Smooth muscle cell of the umbilical artery (primary cell): Measurements from ENCODE around the gene RCC2. TPM values are rescaled to one million over a fixed set of nuclear protein-coding genes. Genes with fewer than 3 reads are reported as not detected.

Experiments used
- total RNA-seq: library from RNA; depleted of rRNA; stranded (reverse); fragments of >200 nt; gene quantifications from 2 replicates; pipeline ENCODE4 v1.2.3, GENCODE V29; 2014

The RCC2 gene
- 60.3 and 64.3 TPM in 2 replicates for total RNA-seq

DNA sequence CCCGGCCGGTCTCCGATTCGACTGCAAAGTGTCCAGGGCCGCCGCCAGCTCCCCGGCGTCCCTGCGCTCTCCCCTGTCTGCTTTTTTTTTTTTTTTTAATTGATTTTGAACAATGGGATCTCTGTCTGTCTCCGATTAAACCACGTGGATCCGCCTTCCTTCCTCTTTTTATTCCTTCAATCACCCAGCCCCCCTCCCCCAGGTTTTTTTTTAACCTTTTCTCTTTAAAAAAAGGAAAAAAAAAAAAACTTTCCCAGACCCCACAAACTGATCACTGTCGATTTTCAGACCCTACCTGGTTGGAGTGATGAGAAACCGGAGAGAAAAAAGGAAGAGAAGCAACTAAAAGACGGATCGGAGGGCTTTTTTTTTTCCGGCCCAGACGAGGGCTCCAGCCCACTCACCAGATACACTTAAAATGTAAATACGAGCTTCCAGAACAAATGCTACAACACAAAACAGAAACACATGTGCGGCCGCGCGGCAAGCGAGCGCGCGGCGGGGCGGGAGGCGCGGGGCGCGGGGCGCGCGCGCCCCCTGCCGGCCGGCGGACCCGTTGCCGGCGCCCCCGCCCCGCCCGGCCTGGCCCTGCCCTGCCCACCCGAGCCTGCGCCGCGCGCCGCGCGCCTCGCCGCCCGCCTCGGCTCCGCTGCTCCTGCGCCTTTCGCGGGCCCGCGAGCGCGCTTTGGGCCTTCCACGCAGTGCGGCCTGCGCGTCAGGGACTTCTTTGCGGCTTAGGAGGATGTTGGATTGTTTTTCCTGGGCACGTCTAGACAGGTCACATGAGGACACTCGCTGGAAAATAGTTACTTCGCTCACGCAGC lies at the start of gene RCC2:
RCC2 (minus strand) TSS at position 428 of the 824 bp plus-strand sequence. CDS start 1,163 bp downstream, outside the sequence.

DNA sequence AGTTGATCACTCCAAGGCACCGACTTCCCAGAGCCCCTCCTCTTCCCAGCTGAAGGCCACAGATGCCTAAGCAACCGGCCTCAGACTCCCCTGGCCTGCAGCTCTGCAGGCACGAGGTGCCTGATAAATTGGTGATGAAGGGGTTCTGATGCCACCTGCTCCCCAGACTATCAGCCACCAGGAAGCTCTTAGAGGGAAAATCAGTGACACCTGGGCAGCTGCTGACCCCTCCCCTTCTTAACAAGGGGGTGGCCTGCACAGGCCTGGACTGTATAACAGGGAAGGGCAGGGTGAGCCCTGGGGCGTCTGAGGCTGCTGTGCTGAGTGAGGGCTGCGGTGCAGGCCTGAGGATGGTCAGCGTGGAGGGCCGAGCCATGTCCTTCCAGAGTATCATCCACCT lies 67.6 kb downstream of the RCC2 start, which contains the start of gene PADI6:
PADI6 (plus strand) TSS at position 301 of the 400 bp plus-strand sequence; CDS start at position 351, 50 bp downstream.

Other genes starting within 250 kb of the RCC2 start
- gene PADI1, start 234.5 kb downstream of the RCC2 start, total RNA-seq = under 0.01 and 0.18 TPM in 2 replicates
- gene PADI3, start 190.6 kb downstream of the RCC2 start, total RNA-seq = under 0.01 and 0.14 TPM in 2 replicates
- gene PADI4, start 131.5 kb downstream of the RCC2 start, total RNA-seq = not detected in 2 replicates
- not detected in 2 replicates for gene PADI6, start 67.5 kb downstream of the RCC2 start, total RNA-seq
- gene ARHGEF10L, start 100.0 kb upstream of the RCC2 start, total RNA-seq = 15.4 and 22.3 TPM in 2 replicates